Chondrocyte (in vitro differentiated cells): ENCODE measurements around the gene CSNK1G2. TPM values are rescaled to one million over a fixed set of nuclear protein-coding genes. Genes with fewer than 3 reads are reported as not detected.

Experiments
- DNase-seq: peaks from one replicate; pipeline ENCODE4 v3.0.0; 2021; ENCODE audit warnings: mixed read lengths, low spot score
- H3K27ac Mint-ChIP-seq: one replicate; pipeline ENCODE4 v1.8.0; 2021; ENCODE audit warnings: mild to moderate bottlenecking, moderate library complexity, mixed read lengths; ENCODE audit not compliant: unreplicated experiment
- H3K27me3 Mint-ChIP-seq: 2 replicates; pipeline ENCODE4 v1.8.0; 2021; ENCODE audit warnings: low read depth, mixed read lengths
- H3K36me3 Mint-ChIP-seq: 2 replicates; pipeline ENCODE4 v1.8.0; 2021; ENCODE audit warnings: low read depth, mixed read lengths
- H3K4me1 Mint-ChIP-seq: 2 replicates; pipeline ENCODE4 v1.8.0; 2021; ENCODE audit warnings: low read depth, mild to moderate bottlenecking, mixed read lengths
- H3K4me3 Mint-ChIP-seq: one replicate; pipeline ENCODE4 v1.8.0; 2021; ENCODE audit warnings: mild to moderate bottlenecking, moderate library complexity, mixed read lengths; ENCODE audit not compliant: unreplicated experiment
- H3K9me3 Mint-ChIP-seq: 2 replicates; pipeline ENCODE4 v1.8.0; 2021; ENCODE audit warnings: low read depth, mixed read lengths
- CTCF ChIP-seq: fragments of 200-600 bp; sonication (generic); IDR thresholded peaks from 2 replicates; pipeline ENCODE4 v1.5.0; 2021; ENCODE audit warnings: antibody characterized with exemption, mild to moderate bottlenecking, moderate library complexity
- total RNA-seq: library from RNA; stranded (reverse); gene quantifications from 3 replicates; pipeline ENCODE4 v1.2.1, GENCODE V29; 2021

The CSNK1G2 gene
- total RNA-seq, 1 donor from 2014 or later = 58.9 TPM

- peak overlapping the region; percentile 19 for H3K4me3 Mint-ChIP-seq
- no peaks in the 10 kb centered on the region for H3K27me3 Mint-ChIP-seq
- no peaks in the 10 kb centered on the region for H3K9me3 Mint-ChIP-seq
- H3K36me3 Mint-ChIP-seq = peaks cover 2% of the 10 kb centered on the region
- no peak overlapping the region for H3K27ac Mint-ChIP-seq
- DNase-seq = no peak
- peaks cover 19% of the 10 kb centered on the region for H3K4me1 Mint-ChIP-seq
- no peak for TF ChIP-seq CTCF
Observed at GRCh38 chr19:2013683-2013961, 72.7 kb downstream of the CSNK1G2 start.

- no peaks in the 10 kb centered on the region for H3K9me3 Mint-ChIP-seq
- no peak overlapping the region for H3K27ac Mint-ChIP-seq
- no peaks in the 10 kb centered on the region for H3K27me3 Mint-ChIP-seq
- peak overlapping the region; percentile 19 for H3K4me3 Mint-ChIP-seq
- peaks cover 15% of the 10 kb centered on the region for H3K4me1 Mint-ChIP-seq
- DNase-seq = no peak
- H3K36me3 Mint-ChIP-seq = peaks cover 2% of the 10 kb centered on the region
- TF ChIP-seq CTCF = no peak
Observed at GRCh38 chr19:2014131-2014571, 73.2 kb downstream of the CSNK1G2 start.

GRCh38 chr19:2014731-2015607 lies 74.0 kb downstream of the CSNK1G2 start:
- peak; percentile 91 for DNase-seq
- H3K9me3 Mint-ChIP-seq = no peaks in the 10 kb centered on the region
- H3K27ac Mint-ChIP-seq = no peak overlapping the region
- no peak for TF ChIP-seq CTCF
- H3K4me1 Mint-ChIP-seq = peaks cover 15% of the 10 kb centered on the region
- H3K36me3 Mint-ChIP-seq = peaks cover 2% of the 10 kb centered on the region
- H3K27me3 Mint-ChIP-seq = no peaks in the 10 kb centered on the region
- peak overlapping the region; percentile 58 for H3K4me3 Mint-ChIP-seq

- peaks cover 15% of the 10 kb centered on the region for H3K4me1 Mint-ChIP-seq
- no peak for DNase-seq
- H3K27ac Mint-ChIP-seq = no peak within 1 kb of the TSS
- peak within 1 kb of the TSS; percentile 58 for H3K4me3 Mint-ChIP-seq
- H3K27me3 Mint-ChIP-seq = no peaks in the 10 kb centered on the region
- no peak for TF ChIP-seq CTCF
- H3K9me3 Mint-ChIP-seq = no peaks in the 10 kb centered on the region
- H3K36me3 Mint-ChIP-seq = peaks cover 2% of the 10 kb centered on the region
Observed at GRCh38 chr19:2015608-2015950, 74.6 kb downstream of the CSNK1G2 start, which contains the start of gene BTBD2. TSS of gene BTBD2 (minus strand) at chr19:2015714. CDS start at chr19:2015703, 11 bp downstream.

- no peak overlapping the region for H3K27ac Mint-ChIP-seq
- H3K4me1 Mint-ChIP-seq = peaks cover 15% of the 10 kb centered on the region
- H3K27me3 Mint-ChIP-seq = no peaks in the 10 kb centered on the region
- peaks cover 2% of the 10 kb centered on the region for H3K36me3 Mint-ChIP-seq
- no peak for TF ChIP-seq CTCF
- H3K9me3 Mint-ChIP-seq = no peaks in the 10 kb centered on the region
- no peak for DNase-seq
- peak overlapping the region; percentile 53 for H3K4me3 Mint-ChIP-seq
Observed at GRCh38 chr19:2016041-2016807, 75.3 kb downstream of the CSNK1G2 start.
